Measurements from ENCODE around the gene OCA2.

OCA2 gene

DNA sequence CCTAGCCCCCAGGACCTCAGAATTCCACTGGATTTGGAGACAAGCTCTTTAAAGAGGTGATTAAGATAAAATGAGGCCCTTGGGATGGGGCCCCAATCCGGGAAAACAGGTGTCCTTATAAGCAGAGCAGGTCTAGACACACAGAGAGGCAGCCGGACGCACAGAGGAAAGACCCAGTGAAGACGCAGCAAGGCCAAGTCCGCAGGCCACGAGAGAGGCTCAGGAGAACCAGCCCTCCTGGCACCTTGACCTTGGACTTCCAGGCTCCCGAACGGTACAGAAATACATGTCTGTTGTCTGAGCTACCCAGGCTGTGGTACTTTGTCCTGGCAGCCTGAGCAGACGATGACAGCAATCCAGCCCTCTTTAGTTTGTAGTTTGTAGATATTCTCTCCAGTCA, 324.5 kb downstream of the OCA2 start:
- no peak overlapping the region for H3K4me3 ChIP-seq (ENCODE audit: low read length)
- no peaks in the 10 kb centered on the region for H3K9me3 ChIP-seq (ENCODE audit: insufficient read depth, low read length)
- H3K27ac ChIP-seq (ENCODE audit: low read length): no peak overlapping the region
- H3K4me2 ChIP-seq (ENCODE audit: low read length): no peak overlapping the region
- no peaks in the 10 kb centered on the region for H4K20me1 ChIP-seq (ENCODE audit: insufficient read depth, low read length)
- no peak overlapping the region for H2AFZ ChIP-seq (ENCODE audit: low read depth, low read length)
- no peaks in the 10 kb centered on the region for H3K79me2 ChIP-seq (ENCODE audit: low read length)
- H3K9ac ChIP-seq (ENCODE audit: low read length): no peak overlapping the region
- no peaks in the 10 kb centered on the region for H3K4me1 ChIP-seq (ENCODE audit: low read length)
- no peaks in the 10 kb centered on the region for H3K27me3 ChIP-seq (ENCODE audit: low read depth, low read length)
- TF ChIP-seq, protein P1, sequence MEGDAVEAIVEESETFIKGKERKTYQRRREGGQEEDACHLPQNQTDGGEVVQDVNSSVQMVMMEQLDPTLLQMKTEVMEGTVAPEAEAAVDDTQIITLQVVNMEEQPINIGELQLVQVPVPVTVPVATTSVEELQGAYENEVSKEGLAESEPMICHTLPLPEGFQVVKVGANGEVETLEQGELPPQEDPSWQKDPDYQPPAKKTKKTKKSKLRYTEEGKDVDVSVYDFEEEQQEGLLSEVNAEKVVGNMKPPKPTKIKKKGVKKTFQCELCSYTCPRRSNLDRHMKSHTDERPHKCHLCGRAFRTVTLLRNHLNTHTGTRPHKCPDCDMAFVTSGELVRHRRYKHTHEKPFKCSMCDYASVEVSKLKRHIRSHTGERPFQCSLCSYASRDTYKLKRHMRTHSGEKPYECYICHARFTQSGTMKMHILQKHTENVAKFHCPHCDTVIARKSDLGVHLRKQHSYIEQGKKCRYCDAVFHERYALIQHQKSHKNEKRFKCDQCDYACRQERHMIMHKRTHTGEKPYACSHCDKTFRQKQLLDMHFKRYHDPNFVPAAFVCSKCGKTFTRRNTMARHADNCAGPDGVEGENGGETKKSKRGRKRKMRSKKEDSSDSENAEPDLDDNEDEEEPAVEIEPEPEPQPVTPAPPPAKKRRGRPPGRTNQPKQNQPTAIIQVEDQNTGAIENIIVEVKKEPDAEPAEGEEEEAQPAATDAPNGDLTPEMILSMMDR (IDR thresholded peaks at IDR 0.05; ENCODE audit: low read depth, low read length): no peak
- no peak for TF ChIP-seq EZH2phosphoT487 (IDR thresholded peaks at IDR 0.05; ENCODE audit: low read depth)
- H3K36me3 ChIP-seq (replicated peaks; ENCODE audit: low read depth, low read length): no peaks in the 10 kb centered on the region

DNA sequence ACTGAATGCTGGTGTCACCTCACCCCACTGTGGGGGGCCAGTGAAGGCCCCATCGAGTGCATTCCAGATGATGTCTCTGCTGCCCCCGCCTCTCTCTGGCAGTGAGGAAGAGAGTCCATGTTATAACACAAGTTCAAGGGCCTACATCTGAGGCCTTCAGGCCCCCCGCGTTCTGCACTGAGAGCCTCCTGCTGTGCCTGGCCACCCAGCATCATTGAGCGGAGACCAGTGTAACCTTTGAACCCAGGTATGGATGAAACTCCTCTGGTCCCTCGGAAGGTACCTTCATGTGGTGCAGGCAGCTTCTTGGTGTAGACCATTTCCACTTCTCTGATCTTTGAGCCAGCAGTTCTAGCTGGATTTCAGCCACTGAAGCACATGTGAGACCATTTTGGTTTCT, 324.9 kb downstream of the OCA2 start:
- no peaks in the 10 kb centered on the region for H3K36me3 ChIP-seq (replicated peaks; ENCODE audit: low read depth, low read length)
- H3K4me1 ChIP-seq (ENCODE audit: low read length): no peaks in the 10 kb centered on the region
- no peaks in the 10 kb centered on the region for H3K79me2 ChIP-seq (ENCODE audit: low read length)
- H3K9ac ChIP-seq (ENCODE audit: low read length): no peak overlapping the region
- H3K4me2 ChIP-seq (ENCODE audit: low read length): no peak overlapping the region
- no peaks in the 10 kb centered on the region for H4K20me1 ChIP-seq (ENCODE audit: insufficient read depth, low read length)
- no peaks in the 10 kb centered on the region for H3K9me3 ChIP-seq (ENCODE audit: insufficient read depth, low read length)
- no peak overlapping the region for H2AFZ ChIP-seq (ENCODE audit: low read depth, low read length)
- H3K27me3 ChIP-seq (ENCODE audit: low read depth, low read length): no peaks in the 10 kb centered on the region
- no peak for TF ChIP-seq EZH2phosphoT487 (IDR thresholded peaks at IDR 0.05; ENCODE audit: low read depth)
- TF ChIP-seq, protein P1 (IDR thresholded peaks at IDR 0.05; ENCODE audit: low read depth, low read length): no peak
- H3K4me3 ChIP-seq (ENCODE audit: low read length): no peak overlapping the region
- no peak overlapping the region for H3K27ac ChIP-seq (ENCODE audit: low read length)

DNA sequence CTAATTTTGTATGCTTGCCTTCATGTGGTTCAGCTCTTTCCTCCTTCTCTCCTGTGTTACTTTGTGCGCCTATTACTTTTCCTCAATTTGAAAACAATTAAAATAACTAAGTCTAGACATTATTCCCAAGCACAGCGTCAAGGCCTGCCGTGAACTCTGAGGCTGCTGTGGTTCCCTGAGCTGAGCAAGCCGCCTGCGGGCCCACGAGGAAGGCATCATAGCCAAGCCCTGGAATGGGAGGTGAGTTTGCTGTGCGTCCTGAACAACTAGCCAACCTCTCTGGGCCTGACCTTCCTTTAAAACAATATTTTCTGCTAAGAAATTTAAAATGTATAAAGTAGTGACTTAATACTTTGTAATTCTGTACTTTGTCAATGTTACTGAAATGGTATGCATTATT, 327.2 kb downstream of the OCA2 start:
- Histone ChIP-seq H2AFZ (ENCODE audit: low read depth, low read length) (no peak overlapping the region), H3K9ac (ENCODE audit: low read length) (no peak overlapping the region), H3K27ac (ENCODE audit: low read length) (no peak overlapping the region), H3K4me1 (ENCODE audit: low read length) (no peaks in the 10 kb centered on the region), H3K4me3 (ENCODE audit: low read length) (no peak overlapping the region), H3K36me3 (replicated peaks; ENCODE audit: low read depth, low read length) (no peaks in the 10 kb centered on the region), H3K79me2 (ENCODE audit: low read length) (no peaks in the 10 kb centered on the region), H3K4me2 (ENCODE audit: low read length) (no peak overlapping the region), H4K20me1 (ENCODE audit: insufficient read depth, low read length) (no peaks in the 10 kb centered on the region), H3K27me3 (ENCODE audit: low read depth, low read length) (no peaks in the 10 kb centered on the region), H3K9me3 (ENCODE audit: insufficient read depth, low read length) (no peaks in the 10 kb centered on the region)
- TF ChIP-seq EZH2phosphoT487 (IDR thresholded peaks at IDR 0.05; ENCODE audit: low read depth): no peak
- TF ChIP-seq, protein P1 (IDR thresholded peaks at IDR 0.05; ENCODE audit: low read depth, low read length): no peak

DNA sequence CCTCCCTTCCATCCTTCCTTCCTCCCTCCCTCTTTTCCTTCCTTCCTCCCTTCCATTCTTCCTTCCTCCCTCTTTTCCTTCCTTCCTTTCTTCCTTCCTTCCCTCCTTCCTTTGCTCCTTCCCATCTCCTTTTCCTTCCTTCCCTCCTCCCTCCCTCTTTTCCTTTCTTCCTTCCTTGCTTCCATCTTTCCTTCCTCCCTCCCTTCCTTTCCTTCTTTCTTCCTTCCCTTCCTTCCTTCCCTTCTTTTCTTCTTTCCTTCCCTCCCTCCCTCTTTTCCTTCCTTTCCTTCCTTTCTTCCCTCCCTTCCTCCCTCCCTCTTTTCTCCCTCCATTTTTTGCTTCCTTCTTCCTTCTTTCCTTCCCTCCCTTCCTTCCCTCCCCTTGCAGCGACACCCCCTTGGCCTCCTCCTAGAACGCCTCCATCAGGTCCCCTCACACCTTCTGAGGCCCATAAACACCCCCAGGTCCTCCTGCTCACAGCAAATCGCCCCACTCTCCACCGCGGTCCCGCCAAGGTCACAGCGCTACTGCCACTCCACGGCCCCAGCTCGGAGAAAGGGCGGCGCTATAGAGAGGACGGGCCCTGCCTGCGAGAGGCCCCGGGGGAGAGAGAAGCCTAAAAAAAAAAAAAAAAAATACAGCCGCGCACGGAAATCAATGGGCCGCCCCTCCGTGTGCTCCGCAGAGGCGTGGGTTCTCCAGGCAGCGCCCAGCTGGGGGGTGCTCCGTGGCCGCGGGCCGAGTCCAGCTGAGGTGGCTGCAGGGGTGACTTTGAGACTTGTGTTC, 328.2 kb downstream of the OCA2 start:
- Histone ChIP-seq H3K79me2 (ENCODE audit: low read length) (no peaks in the 10 kb centered on the region), H3K4me3 (ENCODE audit: low read length) (no peak overlapping the region), H3K36me3 (replicated peaks; ENCODE audit: low read depth, low read length) (no peaks in the 10 kb centered on the region), H3K9me3 (ENCODE audit: insufficient read depth, low read length) (no peaks in the 10 kb centered on the region), H3K4me1 (ENCODE audit: low read length) (no peaks in the 10 kb centered on the region), H3K4me2 (ENCODE audit: low read length) (no peak overlapping the region), H3K27ac (ENCODE audit: low read length) (no peak overlapping the region), H3K9ac (ENCODE audit: low read length) (no peak overlapping the region), H4K20me1 (ENCODE audit: insufficient read depth, low read length) (no peaks in the 10 kb centered on the region), H3K27me3 (ENCODE audit: low read depth, low read length) (no peaks in the 10 kb centered on the region), H2AFZ (ENCODE audit: low read depth, low read length) (no peak overlapping the region)
- no peak for TF ChIP-seq EZH2phosphoT487 (IDR thresholded peaks at IDR 0.05; ENCODE audit: low read depth)
- TF ChIP-seq, protein P1 (IDR thresholded peaks at IDR 0.05; ENCODE audit: low read depth, low read length): no peak
